GM21381 (cell line): ENCODE results near the gene RSPH1.

ENCODE experiments used
- ATAC-seq: cut with Tn5 transposase; IDR thresholded peaks from one replicate; pipeline ENCODE4 v1.9.1; 2021; ENCODE audit warnings: mild to moderate bottlenecking, moderate library complexity; ENCODE audit not compliant: unreplicated experiment

Gene RSPH1

DNA sequence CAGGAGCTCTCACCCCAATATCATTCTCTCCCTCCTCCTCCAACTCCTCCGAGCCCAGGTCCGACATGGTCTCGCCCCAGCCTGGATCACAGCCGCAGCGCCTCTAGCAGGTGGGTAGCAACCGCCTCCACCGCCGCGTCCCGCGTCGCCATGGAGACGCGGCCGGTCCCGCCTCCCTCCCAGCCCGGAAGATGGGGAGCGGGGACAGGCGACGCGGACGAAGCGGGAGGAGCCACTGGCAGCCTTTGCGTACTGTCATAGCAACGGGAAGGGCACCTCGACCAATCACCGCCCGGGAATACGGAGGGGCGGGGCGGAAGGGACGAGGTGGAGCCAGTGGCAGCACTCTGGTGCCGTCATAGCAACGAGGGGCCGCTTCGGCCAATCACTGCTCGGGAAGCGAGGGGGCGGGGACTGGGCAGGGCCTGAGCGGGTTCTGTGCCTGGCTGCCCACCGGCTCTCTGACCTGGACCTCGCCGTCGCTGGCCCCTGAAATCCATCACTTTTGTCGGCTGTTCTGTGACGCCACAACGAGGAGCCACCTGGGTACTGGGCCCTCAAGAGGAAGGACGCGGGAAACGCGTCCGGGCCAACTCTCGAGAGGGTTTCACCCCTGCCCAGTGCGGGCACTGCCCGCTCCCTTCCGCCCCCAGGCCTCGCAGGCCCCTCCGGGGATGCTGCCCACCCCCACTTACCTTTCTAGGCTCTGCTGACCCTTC lies at the start of gene RSPH1:
TSS of gene RSPH1 (minus strand) at position 105 of the 719 bp plus-strand sequence. CDS start at position 67, 38 bp downstream.
- peak; percentile 94 for ATAC-seq

DNA sequence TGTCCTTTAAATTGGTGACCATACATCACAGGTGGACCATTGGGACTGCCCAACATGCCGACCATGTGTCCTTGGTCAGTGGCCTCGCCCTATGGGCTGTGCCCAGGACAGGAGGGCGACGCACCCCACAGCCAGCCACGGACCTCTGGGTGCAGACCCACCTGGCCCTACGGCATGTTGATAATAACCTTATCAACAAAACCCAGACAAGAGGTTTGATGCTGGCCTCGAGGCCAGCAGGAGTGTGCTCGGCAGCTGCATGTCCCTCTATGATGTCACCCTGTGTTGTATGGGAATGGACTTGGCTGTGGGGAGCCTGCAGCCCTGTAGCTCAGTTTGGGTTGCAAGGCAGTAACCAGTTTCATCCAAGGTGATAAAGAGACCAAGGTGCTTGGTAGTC lies 49.7 kb upstream of the RSPH1 start:
- no peak for ATAC-seq

DNA sequence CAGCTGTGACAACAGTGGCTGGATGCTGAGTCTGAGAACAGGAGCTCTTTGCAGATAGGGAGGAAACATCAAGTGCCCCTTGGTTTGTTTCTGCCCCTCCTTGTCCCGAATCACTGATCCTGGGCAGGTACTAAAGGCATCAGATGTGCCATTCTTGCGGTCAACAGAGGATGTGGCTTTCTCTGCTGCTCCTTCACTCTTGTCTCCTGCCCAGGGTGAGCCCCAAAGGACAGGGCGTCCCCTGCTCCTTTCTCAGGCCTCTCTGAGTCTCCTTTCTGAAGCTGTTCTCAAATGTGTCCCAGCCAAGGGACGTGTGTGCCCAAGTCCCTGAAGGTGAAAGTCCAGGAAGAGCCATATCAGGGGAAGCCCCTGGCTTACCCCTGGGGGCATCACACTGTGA lies 49.3 kb upstream of the RSPH1 start:
- no peak for ATAC-seq

DNA sequence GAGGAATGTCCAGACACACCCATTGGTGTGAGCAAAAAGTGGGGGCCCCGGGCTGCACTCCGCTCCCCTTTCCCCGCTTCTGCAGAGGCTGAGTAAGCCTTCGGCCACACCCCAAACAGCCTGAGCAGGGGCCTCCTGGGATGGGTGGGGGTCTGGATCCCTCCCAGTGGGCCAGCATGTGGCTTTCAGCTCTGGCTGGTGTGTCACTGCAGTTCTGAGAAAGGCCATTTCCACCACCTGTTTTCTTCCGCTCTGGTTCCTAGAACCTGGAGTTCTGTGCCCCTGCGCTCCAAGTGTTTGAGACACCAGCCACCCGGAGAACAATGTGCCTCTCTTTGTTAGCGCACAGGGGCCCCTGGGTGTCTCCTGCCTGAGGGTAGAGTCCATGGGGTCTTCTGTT lies 48.5 kb upstream of the RSPH1 start:
- ATAC-seq = no peak

DNA sequence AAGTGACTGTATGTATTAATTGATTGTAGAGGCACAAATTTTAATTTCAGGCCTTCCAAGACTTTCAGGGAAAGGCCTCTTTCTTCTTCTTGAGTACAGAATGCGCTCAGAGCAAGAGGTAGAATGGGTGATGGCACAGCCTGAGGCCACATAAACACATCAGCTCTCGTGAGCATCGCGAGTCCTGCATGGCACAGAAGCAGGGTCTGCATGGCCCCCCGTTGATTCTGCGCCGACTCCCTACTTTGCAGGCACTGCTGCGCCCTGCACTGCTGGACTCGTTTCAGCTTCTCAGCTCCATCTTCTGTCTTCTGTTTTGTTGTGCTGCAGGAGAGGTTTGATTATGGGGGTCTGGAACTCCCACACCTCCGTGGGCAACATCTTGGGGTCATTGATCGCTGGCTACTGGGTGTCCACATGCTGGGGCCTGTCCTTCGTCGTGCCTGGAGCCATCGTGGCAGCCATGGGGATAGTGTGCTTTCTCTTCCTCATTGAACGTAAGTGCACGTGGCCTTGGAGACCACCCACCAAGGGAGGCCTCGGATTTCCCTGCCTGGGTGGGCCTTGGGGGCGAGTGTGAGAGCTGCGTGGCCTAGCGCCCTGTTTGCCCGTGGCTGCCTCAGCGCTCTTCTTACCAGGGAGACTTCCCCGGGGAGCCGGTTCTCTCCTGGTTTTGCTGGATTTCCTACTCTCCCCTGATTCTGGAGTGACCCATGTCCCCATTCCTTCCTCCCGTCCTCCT lies 47.3 kb upstream of the RSPH1 start:
- ATAC-seq = no peak

DNA sequence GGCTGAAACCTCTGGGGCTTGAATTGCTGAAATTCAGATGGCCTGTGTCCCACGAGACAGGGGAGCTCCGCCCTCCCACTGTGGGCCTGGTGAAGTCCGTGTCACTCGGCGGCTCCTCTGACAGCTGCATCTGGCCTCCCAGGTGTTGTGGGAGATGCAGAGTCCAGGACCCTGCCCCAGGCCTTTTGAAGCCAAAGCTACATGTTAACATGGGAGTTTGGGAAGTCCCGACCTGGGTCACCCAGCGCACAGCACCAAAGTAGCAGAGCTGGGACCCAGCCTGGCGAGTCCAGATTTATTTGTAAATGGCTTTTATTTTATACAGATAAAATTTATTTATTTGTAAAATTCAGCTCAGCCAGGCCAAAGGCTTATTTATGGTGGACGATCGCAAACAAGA lies 46.6 kb upstream of the RSPH1 start:
- no peak for ATAC-seq

DNA sequence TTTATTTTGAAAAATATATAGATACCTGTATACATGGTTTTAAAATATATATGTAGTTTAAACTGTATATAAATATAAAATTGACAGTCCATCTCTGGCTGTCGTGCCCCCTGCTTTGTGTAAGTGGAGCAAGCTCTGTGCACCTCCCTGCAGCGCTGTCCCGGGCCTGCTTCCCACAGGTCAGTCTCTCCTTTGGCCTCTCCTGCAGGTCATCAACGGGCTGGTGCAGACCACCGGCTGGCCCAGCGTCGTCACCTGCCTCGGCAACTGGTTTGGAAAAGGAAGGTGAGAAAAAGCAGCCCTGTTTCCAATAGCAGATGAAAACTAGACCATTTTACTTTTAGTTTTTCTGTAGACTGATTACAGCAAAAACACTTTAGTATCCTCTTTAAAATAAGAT lies 46.2 kb upstream of the RSPH1 start:
- no peak for ATAC-seq

DNA sequence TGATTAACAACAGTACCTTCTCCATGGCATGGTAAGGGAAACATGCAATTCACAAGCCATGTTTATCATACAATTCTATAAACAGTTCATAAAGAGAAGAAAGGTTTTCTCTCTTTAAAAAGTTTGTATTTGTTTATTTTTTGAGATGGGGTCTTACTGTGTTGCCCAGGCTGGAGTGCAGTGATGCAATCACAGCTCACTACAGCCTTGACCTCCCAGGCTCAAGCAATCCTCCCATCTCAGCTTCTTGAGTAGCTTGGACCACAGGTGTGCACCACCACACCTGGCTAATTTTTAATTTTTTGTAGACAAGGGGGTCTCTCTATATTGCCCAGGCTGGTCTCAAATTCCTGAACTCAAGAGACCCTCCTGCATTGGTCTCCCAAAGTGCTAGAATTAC lies 45.6 kb upstream of the RSPH1 start:
- no peak for ATAC-seq

DNA sequence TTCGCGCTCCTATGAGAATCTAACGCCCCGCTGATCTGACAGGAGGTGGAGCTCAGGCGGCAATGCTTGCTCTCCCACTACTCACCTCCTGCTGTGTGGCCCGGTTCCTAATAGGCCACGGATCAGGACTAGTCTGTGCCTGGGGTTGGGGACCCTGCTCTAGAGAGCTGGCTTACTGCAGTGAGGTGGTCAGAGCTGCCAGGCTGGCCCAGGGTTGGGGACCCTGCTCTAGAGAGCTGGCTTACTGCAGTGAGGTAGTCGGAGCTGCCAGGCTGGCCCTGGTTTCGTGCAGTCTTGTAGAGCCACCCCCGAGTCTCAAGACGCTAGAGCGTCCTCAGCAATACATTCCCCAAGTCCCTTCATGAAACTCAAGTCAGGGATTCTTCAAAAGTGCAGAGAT lies 45.1 kb upstream of the RSPH1 start:
- ATAC-seq = no peak

DNA sequence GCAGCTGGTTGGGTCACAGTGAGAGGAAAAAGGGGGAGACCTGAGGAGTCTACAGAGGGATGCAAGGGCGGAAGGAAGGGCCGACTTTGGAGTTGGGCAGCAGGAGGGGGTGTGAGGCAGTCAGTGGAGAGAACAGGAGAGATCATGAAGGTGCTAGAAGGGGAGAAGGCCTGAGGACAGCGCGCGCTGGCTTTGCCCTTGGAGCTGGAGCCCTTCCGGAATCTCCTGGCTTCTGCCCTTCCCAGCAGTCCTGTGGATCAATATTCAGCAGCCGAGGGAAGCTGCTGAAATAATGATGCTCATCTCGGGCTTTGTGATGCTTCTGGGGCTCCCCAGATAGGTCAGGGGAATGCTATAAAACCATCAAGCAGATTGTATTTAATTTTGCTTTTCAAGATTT lies 44.4 kb upstream of the RSPH1 start:
- ATAC-seq = no peak

DNA sequence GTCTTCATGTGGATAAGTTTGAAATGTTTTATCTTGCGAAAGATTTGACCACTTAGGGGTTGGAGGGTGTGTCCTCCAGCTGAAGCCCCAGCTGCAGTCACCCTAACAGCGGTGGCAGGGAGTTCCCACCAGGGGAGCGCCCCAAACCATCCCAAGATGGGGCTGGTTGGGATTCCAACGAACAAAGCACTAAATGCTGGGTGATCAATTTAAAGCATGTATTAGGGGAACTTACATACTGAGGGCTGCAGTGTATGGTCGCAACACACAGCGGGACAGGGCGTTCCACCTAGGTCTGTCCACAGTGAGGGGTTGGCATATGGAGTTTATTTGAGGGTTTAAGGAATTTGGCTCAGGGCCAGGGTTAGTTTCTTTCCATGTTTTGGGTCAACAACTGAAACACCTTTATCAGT lies 43.9 kb upstream of the RSPH1 start:
- ATAC-seq = no peak

DNA sequence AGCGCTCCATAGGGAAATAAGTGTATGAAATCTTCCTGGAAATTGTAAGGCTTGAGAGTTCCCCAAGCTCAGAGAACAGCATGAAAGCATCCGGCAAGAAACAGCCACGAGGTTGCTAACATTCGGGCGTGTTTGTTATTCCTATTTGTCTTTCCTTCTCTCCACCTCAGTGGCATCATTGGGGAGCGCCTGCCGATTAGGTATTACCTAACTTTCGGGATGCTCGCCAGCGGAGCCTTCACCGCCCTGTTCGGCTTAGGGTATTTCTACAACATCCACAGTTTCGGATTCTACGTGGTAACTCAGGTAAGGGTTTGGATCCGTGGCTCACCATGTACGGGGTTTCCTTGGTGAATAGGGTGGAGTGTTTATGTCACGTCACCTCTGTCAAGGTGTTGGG lies 43.3 kb upstream of the RSPH1 start:
- no peak for ATAC-seq

DNA sequence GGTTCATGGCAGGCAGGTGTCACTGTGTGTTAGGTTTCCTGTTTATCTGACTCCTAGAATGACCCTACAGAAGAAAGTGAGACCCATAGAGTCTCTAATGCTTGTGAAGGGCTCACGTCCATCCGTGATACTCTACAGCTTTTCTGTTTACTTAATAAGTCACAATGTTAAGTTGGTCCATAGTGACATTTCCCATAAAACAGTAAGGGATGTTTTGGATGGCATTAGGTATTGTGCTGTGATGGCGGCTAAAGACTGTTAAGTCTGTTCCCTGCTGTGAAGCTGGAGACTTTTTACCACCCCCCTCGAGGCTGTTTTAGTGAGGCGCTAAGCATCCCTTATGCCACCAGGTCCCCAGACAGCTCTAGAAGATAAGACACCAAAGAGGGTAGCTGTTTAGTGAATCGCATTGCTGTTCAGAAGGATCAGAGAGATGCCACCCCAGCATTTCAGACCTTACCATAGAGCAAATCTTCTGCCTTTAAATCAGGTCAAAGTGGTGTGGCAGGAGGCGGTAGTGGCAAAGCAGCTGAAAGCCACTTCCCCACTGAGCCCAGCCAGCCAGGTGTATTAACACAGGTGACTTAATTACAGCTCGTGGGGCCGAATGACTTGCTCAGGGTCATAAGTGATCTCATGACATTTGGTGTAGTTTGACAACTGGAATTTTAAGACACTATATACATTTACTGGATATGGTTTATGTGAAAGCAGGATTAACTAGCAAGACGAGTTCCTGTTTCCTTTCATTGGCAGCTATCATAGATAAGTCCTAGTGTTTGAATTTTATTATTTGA lies 42.7 kb upstream of the RSPH1 start:
- ATAC-seq = no peak

DNA sequence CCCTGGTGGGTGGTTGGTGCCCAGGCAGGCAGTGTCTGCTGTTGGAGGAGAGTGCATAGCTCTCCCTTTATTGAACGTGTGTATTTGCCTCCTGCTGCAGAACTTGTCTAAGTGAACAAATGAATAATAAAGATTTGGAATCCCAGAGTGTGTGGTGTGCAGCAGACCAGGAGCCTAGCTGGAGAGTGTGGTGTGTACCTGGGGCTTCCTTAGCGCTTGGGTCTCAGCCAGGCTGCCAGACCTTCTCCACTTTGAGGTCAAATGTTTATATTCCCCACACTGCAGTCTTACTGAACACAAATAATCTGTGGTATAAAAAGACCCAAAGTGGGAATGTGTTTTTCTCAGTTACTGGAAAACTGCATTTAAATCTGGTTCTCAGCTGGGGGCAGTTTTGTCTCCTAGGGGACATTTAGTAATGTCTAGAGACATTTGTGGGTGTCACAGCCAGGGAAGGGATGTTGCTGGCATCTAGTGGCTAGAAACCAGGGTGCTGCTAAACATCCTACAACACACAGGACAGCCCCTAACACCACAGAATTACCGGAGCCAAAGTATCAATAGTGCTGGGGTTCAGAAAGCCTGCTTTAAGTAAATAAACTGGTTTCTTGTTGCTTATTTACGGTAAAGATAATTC lies 41.2 kb upstream of the RSPH1 start:
- ATAC-seq = no peak

DNA sequence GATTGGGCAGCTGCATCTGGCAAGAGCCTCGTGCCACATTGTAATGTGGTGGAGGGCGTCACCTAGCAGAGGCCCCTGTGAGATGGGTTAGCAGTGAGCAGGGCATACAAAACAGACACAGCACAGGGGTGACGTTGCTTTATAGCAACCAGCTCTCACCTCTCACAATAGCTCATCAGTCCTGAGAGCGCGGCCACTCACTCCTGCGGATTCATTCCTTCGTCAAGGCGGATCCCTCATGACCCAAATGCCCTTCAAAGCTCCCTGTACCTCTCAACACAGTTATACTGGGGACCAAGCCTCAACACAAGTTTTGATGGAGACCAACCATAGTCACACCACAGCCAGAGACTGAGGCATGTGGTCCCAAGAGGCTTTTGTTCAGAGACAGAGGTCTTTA lies 40.6 kb upstream of the RSPH1 start:
- ATAC-seq = no peak

DNA sequence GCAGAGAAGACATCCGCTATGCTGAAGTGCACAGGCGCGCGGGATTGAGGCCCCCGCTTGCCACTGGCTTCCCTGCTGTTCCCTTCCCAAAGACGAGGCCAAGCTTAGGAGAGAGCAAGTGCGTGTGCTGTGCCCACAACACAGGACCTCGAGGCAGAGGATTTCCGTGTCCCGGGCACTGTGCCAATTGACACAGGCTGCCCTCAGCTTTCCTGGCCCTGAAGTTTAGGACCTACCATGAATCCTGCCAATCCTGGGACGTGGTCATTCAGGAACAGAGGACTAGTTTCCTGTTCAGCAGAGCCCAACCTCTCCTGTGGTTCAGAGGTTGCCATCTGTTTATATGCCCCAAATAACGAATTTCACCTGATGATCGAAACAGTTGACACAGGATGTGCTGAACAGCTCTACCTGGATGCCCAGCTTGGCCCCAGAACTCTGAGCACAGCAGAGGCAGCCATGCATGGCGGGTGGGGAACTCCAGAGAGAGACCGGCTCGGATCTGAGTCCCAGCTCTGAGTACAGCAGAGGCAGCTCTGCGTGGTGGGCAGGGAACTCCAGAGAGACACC lies 39.7 kb upstream of the RSPH1 start:
- peak; percentile 58 for ATAC-seq

DNA sequence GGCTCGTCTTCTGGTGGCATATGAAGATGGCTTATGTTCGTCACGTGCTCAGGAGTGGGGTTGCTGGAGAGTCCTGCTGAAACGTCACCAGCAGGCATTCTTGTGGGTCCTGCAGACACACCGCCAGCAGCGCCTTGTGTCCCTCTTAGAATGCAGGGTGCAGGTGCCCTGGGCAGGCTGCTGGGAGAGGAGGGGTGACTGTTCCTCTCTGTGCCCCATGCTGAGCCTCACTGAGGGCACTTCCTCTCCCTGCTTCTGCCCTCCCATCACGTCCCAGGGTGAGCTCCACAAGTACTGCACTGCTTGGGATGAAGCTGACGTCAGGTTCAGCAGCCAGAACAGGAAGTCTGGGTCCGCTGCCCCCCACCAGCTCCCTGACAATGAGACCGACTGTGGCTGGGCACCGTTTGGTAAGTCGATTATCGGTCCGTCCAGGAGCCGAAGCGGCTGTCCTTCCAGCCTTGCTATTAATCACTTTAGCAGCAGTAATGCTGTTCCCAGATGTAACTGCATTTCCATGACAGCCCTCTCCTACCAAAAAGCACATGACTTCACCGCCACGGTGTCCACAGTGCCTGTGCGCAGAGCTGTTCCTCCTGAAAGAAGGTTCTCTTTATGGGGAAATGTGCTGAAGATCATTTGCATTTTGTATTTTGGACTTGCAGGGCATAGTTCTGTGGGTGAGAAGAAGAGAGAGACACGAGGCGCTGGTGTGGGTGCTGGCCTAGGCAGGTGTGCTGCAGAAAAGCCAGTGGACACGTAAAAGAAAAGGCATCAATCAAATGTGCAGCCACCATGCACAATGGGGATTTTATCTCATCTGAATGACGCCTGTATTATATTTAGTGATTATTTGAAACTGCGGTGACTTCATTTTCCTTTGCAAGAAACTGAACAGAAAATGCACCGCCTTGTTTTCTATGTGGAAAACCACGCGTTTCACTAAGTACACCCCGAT lies 38.7 kb upstream of the RSPH1 start:
- ATAC-seq = no peak

DNA sequence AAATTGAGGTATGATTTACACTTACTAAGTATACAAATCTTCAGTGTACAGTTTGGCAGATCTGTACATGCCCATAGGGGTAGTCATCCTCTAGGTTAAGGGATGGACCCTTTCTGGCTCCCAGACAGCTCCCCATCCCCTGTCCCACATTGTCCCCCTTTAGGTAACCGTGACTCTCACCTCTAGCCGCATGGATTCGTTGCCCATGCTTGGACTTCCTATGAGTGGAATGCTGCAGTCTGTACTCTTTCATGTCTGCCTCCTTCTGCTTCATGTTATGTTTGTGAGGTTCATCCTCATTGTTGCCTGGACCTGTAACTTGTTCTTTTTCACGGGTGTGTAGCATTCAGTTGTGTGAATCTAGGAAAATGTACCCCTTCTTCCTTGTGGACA lies 37.9 kb upstream of the RSPH1 start:
- no peak for ATAC-seq

DNA sequence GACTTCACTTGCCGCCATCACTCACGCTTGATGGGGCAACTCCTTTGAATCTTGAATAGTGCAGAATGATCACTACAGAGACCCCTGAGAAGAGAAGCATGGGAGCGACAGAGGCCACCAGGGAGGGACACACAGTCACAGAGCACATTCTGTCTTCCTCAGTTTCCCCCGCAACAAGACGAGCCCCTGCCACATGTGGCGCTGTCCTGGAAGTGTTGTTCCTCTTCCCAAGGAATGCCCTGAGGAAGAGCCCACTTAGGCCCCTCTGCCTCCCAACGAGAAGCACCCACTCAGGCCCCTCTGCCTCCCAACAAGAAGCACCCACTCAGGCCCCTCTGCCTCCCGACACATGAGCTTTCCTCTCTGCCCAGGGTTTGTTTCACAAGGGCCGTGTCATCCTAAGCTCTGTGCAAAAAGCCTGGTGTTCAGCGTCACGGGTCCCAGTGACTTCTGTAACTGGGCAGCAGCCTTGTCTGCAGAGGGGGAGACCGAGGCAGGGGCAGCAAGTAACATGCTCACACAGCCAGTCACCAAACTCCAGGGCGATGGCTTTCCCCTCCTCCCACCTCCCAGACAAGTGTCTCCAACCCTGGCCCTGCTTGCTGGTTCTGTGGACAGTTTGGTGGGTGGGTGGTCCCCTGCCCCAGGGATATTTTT lies 37.4 kb upstream of the RSPH1 start:
- no peak for ATAC-seq
